GM10847 (cell line): Measurements from ENCODE around the gene PPP1R15B.

Experiments used
- POLR2A ChIP-seq: IDR thresholded peaks from 2 replicates; pipeline ENCODE4 v1.6.1; 2011; ENCODE audit not compliant: insufficient read length; ENCODE audit errors: extremely low read depth

Gene PPP1R15B

GRCh38 chr1:204417074-204417997, 5.7 kb upstream of the PPP1R15B start:
- TF ChIP-seq POLR2A = no peak

DNA sequence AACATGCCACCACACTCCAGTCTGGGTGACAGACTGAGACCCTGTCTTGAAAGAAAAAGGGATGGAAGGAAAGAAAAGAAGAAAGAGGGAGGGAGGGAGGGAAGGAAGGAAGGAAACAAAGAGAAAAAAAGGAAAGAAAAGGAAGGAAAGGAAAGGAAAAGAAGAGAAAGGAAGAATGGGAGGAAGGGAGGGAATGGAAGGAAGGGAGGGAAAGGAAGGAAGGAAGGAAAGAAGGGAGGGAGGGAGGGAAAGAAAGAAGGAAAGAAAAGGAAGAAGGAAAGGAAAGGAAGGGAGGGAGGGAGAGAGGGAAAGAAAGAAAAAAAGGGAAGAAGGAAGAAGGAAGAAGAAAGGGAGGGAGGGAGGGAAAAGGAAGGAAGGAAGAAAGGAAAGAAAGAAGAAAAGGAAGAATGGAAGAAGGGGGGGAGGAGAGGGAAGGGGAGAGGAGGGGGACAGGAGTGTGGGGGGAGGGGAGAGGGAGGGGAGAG, 5.0 kb upstream of the PPP1R15B start:
- no peak for TF ChIP-seq POLR2A

GRCh38 chr1:204415351-204415750, 3.7 kb upstream of the PPP1R15B start:
- no peak for TF ChIP-seq POLR2A

DNA sequence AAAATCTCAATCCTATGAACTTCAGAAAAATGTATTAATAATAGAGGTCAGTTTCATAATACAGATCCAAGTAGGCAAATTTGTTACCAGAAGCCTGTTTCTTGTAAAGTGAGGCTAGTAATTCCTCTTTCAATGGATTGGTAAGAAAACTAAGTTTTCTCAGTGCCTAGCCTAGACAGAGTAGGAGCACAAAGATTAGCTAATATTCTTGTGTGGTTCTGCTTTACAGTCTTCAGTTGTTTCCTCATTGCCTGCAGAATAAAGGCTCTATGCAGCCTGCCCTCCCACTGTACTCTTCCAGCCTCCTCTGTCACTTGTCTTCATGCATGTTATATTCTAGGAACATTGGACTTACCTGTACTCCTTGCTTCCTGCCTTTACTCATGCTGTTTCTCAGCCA, 2.4 kb upstream of the PPP1R15B start:
- no peak for TF ChIP-seq POLR2A

DNA sequence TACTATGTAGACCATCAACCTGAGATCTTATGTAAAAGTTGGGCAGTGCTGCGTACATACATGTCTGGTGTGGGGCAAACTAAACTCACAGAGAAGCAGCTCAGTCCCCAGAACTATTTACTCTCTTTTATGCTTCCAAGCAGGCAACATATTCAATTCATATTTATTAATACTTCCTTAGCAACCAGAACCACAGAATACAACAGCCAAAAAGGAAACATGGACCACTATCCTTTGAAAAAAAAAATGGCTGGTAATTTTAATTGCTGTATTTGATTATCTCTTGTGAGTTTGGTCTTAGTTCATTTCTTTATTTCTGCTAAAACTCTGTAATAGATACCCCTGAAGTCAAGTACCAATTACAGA, 1.5 kb upstream of the PPP1R15B start:
- TF ChIP-seq POLR2A = no peak

- TF ChIP-seq POLR2A = no peak
Observed at GRCh38 chr1:204410688-204411450, 748 bp downstream of the PPP1R15B start.

DNA sequence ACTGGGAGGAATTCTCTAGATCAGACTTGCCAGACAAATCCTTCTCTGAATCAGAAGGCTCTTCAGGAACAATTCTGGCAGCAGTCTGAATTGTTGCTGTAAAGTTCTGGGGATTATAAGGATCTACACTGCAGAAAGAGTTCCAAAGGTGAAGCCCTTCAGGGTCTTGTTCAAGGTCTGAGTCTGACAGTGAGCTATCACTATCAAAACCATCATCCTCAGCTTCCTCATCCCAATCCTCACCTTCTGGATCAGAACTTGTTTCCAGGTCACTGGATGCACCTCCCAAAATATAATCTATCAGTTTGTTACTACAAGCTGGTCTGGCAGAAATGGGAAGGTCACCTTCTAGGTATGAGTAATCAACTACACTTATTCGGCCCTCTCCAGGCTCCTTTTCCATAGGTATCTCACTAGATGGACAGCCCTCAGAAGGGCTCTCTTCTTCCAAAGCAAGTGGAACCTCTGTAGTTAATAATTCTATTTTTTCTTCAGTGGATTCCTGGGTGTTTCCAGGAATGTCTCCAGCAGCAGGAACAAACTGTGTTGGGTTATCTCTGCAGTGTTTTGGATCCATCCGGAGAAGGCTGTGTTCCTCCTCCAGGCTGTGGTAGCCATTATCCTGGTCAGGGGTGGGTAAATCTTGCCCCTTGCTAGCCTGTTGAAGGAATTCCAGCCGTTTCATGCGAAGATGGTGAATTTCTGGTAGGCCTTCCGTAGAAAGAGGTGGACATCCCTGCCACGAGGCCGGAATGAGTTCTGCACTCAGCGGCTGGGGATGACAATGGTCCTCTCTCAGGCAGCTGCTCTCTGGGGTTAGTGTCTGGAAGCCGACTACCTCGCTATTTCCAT, 1.6 kb downstream of the PPP1R15B start:
- TF ChIP-seq POLR2A = no peak

- no peak for TF ChIP-seq POLR2A
Observed at GRCh38 chr1:204409123-204409522, 2.5 kb downstream of the PPP1R15B start.

DNA sequence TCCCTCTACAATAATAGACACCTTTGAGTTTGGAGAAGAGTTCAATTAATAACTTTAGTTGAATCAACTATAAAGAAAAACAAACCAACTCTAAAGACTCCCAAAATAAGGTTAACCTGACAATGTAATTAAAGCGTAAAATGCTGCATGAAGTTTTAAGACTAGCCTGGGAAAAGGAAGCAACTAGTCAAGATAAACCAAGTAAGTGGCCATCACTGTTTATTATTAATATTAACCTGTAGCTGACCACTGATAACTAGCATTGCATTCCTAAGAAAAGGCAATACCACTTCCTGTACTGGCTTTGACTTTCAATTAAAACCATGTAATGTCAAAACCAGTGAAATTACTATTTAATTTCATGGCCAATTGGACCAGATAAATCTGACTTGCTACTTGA, 3.0 kb downstream of the PPP1R15B start:
- TF ChIP-seq POLR2A = no peak

GRCh38 chr1:204408074-204408507, 3.5 kb downstream of the PPP1R15B start:
- no peak for TF ChIP-seq POLR2A

DNA sequence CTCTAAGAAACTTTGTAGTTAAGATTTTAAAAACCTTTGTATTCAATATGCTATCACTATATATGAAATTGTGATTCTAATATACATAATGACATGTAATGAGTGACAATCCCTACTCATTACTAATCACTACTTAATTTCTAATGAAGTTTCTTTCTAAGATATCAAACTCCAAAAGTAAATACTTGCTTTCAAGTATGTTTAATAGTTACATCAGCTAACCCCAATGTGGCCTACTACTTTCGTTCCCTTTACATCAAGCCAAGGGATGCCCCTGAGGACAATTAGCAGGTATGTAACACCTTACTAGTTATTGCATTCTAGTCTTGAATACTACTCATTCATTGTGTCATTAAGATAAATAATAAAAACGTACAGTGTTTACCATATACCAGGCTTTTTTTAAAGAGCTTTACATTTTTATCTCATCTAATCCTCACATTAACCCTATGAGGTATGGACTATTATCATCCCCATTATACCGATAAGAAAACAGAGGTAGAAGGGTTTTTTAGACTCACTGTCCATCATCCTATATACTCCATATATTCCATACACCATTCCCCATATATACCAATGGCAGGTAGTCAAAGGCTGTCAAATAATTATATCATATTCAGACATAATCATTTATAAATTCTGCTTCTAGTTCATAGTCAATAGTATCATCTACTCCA, 4.2 kb downstream of the PPP1R15B start:
- no peak for TF ChIP-seq POLR2A

DNA sequence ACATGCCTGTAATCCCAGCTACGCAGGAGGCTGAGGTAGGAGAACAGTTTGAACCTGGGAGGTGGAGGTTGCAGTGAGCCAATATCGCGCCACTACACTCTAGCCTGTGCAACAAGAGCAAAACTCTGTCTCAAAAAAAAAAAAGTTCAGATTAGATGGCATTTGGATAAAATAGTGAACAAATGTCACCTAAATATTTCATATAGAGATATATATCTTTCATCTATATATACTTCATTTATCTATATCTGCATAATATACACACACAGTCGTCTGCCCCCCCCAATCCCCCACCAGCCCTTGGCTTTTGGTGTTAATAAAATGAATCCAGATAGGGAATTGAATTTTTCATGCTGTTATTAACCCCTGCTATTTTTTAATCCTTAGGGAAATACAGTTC, 5.0 kb downstream of the PPP1R15B start:
- TF ChIP-seq POLR2A = no peak

- no peak for TF ChIP-seq POLR2A
Observed at GRCh38 chr1:204405988-204406387, 5.6 kb downstream of the PPP1R15B start.

DNA sequence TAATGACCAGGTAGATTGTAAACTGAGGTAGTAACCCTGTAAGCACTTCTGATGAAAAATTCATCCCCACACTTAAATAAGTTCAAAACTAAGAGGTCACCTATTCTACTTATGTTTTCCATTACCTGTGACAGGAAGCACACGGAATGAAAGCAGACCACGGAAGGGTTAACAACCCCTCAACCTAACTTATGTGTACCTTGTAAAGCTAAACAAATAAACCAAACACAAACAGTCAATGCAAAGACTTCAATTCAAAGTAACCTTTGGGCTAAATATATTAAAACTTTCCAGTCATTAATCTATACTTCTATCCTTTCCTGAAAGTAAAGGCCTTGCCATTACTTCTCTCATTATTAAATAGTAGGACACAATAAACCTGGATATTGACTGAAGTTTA, 7.0 kb downstream of the PPP1R15B start:
- TF ChIP-seq POLR2A = no peak

DNA sequence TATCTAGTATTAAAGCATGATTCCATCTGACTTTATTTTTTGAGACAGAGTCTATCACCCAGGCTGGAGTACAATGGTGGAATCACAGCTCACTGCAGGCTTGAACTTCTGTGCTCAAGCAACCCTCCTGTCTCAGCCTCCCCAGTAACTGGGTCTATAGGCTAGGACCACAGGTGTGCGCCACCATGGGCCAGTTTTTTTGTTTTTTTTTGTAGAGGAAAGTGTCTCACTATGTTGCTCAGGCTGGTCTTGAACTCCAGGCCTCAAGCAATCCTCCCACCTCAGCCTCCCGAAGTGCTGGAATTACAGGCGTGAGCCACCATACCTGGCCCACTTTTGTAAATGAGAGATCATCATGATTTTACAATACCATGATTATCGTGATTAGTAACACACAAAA, 9.2 kb downstream of the PPP1R15B start:
- TF ChIP-seq POLR2A = no peak
